ENCODE results near the gene SLC4A8.

The SLC4A8 gene

DNA sequence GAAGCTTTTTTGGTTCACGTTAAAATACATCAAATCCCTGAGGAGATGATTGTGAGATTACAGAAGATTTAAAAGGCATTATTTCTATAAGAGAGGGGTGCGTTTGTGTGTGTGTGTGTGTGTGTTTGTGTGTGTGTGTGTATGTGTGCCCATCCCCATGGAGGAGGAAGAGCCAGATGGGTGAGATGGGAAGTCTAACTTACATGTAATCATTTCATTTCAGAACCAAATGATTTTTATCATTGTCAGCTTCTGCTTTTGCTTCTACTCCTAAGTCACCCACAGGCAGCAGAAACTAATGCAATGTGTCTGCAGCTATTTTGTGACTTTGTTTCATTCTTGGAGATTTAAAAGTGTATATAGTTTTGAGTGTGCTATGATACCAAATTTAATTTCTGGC lies 68.7 kb downstream of the SLC4A8 start:
- ATAC-seq, result no peak
- TF ChIP-seq TOX (CRISPR knock-in tag; IDR thresholded peaks at IDR 0.05; ENCODE audit: borderline replicate concordance) (no peak), BACH2 (CRISPR knock-in tag; IDR thresholded peaks at IDR 0.05; ENCODE audit: borderline replicate concordance) (no peak), OSR1 (CRISPR knock-in tag; IDR thresholded peaks at IDR 0.05) (no peak), ZNF8 (CRISPR knock-in tag; IDR thresholded peaks at IDR 0.05) (no peak), SNAI2 (CRISPR knock-in tag; IDR thresholded peaks at IDR 0.05) (no peak), ARNTL (CRISPR knock-in tag; IDR thresholded peaks at IDR 0.05; ENCODE audit: borderline replicate concordance, low read depth) (no peak), ISL1 (CRISPR knock-in tag; IDR thresholded peaks at IDR 0.05) (no peak), ESRRG (CRISPR knock-in tag; IDR thresholded peaks at IDR 0.05) (no peak), ZC3H10 (CRISPR knock-in tag; IDR thresholded peaks at IDR 0.05) (no peak), ZFP30 (CRISPR knock-in tag; IDR thresholded peaks at IDR 0.05) (no peak), TCF4 (CRISPR knock-in tag; IDR thresholded peaks at IDR 0.05; ENCODE audit: borderline replicate concordance) (no peak), PPARA (CRISPR knock-in tag; IDR thresholded peaks at IDR 0.05; ENCODE audit: borderline replicate concordance) (no peak), ZNF70 (CRISPR knock-in tag; IDR thresholded peaks at IDR 0.05) (no peak), ZFP3 (CRISPR knock-in tag; IDR thresholded peaks at IDR 0.05) (no peak)
- TF ChIP-seq, protein P1, sequence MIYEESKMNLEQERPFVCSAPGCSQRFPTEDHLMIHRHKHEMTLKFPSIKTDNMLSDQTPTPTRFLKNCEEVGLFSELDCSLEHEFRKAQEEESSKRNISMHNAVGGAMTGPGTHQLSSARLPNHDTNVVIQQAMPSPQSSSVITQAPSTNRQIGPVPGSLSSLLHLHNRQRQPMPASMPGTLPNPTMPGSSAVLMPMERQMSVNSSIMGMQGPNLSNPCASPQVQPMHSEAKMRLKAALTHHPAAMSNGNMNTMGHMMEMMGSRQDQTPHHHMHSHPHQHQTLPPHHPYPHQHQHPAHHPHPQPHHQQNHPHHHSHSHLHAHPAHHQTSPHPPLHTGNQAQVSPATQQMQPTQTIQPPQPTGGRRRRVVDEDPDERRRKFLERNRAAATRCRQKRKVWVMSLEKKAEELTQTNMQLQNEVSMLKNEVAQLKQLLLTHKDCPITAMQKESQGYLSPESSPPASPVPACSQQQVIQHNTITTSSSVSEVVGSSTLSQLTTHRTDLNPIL (CRISPR knock-in tag; IDR thresholded peaks at IDR 0.05; ENCODE audit: low read depth), result no peak
- TF ChIP-seq, protein P2, sequence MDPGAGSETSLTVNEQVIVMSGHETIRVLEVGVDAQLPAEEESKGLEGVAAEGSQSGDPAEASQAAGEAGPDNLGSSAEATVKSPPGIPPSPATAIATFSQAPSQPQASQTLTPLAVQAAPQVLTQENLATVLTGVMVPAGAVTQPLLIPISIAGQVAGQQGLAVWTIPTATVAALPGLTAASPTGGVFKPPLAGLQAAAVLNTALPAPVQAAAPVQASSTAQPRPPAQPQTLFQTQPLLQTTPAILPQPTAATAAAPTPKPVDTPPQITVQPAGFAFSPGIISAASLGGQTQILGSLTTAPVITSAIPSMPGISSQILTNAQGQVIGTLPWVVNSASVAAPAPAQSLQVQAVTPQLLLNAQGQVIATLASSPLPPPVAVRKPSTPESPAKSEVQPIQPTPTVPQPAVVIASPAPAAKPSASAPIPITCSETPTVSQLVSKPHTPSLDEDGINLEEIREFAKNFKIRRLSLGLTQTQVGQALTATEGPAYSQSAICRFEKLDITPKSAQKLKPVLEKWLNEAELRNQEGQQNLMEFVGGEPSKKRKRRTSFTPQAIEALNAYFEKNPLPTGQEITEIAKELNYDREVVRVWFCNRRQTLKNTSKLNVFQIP (CRISPR knock-in tag; IDR thresholded peaks at IDR 0.05; ENCODE audit: borderline replicate concordance, low read depth), result no peak
- TF ChIP-seq, protein P3, sequence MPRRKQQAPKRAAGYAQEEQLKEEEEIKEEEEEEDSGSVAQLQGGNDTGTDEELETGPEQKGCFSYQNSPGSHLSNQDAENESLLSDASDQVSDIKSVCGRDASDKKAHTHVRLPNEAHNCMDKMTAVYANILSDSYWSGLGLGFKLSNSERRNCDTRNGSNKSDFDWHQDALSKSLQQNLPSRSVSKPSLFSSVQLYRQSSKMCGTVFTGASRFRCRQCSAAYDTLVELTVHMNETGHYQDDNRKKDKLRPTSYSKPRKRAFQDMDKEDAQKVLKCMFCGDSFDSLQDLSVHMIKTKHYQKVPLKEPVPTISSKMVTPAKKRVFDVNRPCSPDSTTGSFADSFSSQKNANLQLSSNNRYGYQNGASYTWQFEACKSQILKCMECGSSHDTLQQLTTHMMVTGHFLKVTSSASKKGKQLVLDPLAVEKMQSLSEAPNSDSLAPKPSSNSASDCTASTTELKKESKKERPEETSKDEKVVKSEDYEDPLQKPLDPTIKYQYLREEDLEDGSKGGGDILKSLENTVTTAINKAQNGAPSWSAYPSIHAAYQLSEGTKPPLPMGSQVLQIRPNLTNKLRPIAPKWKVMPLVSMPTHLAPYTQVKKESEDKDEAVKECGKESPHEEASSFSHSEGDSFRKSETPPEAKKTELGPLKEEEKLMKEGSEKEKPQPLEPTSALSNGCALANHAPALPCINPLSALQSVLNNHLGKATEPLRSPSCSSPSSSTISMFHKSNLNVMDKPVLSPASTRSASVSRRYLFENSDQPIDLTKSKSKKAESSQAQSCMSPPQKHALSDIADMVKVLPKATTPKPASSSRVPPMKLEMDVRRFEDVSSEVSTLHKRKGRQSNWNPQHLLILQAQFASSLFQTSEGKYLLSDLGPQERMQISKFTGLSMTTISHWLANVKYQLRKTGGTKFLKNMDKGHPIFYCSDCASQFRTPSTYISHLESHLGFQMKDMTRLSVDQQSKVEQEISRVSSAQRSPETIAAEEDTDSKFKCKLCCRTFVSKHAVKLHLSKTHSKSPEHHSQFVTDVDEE (CRISPR knock-in tag; IDR thresholded peaks at IDR 0.05), result no peak

GRCh38 chr12:51496895-51497294 lies 72.3 kb downstream of the SLC4A8 start:
- TF ChIP-seq ISL1 (CRISPR knock-in tag; IDR thresholded peaks at IDR 0.05) (no peak), ZC3H10 (CRISPR knock-in tag; IDR thresholded peaks at IDR 0.05) (no peak), BACH2 (CRISPR knock-in tag; IDR thresholded peaks at IDR 0.05; ENCODE audit: borderline replicate concordance) (no peak), TOX (CRISPR knock-in tag; IDR thresholded peaks at IDR 0.05; ENCODE audit: borderline replicate concordance) (no peak), ESRRG (CRISPR knock-in tag; IDR thresholded peaks at IDR 0.05) (no peak)
- no peak for ATAC-seq

GRCh38 chr12:51504851-51505250 lies 80.2 kb downstream of the SLC4A8 start:
- TF ChIP-seq ZNF8 (CRISPR knock-in tag; IDR thresholded peaks at IDR 0.05) (no peak), PPARA (CRISPR knock-in tag; IDR thresholded peaks at IDR 0.05; ENCODE audit: borderline replicate concordance) (no peak), TOX (CRISPR knock-in tag; IDR thresholded peaks at IDR 0.05; ENCODE audit: borderline replicate concordance) (no peak), OSR1 (CRISPR knock-in tag; IDR thresholded peaks at IDR 0.05) (no peak), TCF4 (CRISPR knock-in tag; IDR thresholded peaks at IDR 0.05; ENCODE audit: borderline replicate concordance) (no peak)
- TF ChIP-seq, protein P4, sequence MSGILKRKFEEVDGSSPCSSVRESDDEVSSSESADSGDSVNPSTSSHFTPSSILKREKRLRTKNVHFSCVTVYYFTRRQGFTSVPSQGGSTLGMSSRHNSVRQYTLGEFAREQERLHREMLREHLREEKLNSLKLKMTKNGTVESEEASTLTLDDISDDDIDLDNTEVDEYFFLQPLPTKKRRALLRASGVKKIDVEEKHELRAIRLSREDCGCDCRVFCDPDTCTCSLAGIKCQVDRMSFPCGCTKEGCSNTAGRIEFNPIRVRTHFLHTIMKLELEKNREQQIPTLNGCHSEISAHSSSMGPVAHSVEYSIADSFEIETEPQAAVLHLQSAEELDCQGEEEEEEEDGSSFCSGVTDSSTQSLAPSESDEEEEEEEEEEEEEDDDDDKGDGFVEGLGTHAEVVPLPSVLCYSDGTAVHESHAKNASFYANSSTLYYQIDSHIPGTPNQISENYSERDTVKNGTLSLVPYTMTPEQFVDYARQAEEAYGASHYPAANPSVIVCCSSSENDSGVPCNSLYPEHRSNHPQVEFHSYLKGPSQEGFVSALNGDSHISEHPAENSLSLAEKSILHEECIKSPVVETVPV (CRISPR knock-in tag; IDR thresholded peaks at IDR 0.05), result no peak
- TF ChIP-seq, protein P3 (CRISPR knock-in tag; IDR thresholded peaks at IDR 0.05), result no peak
- ATAC-seq, result no peak; the same call in 2 of the 3 replicates
